Posterior vena cava (tissue), 2 donors: Measurements from ENCODE around the gene VEPH1. TPM values are rescaled to one million over a fixed set of nuclear protein-coding genes. Genes with fewer than 3 reads are reported as not detected.
A peak's percentile ranks its signal among the peaks of the same experiment; 100 is the strongest.

Experiments
- DNase-seq: peaks from one replicate; pipeline ENCODE4 v3.0.0-alpha.2; 2020; ENCODE audit warnings: low spot score
- intact Hi-C, 2 donors: fragments of 100-400 bp; cut with DNase I; formaldehyde crosslinking; loops; one replicate each; pipeline versions ENCODE4 v1.14.1 to v1.14.2; 2022 to 2023
- total RNA-seq, 2 donors: library from RNA; stranded (reverse); fragmentation: NEBNext Ultra II Directional; extraction: Animal tissue kit (Norgen Biotek cat#: 25700); gene quantifications; one replicate each; pipeline ENCODE4 v1.2.1, GENCODE V29; 2021
- donor health status: DM: yes; HTN: yes; CAD: no.
- donor health status: DM: yes; HTN: yes; CAD: no.

VEPH1 gene
- total RNA-seq, 2 donors from 2014 or later, result 0.24 to 1.7 TPM

GRCh38 chr3:157297328-157297915, 205.8 kb downstream of the VEPH1 start:
- DNase-seq, result no peak
- intact Hi-C loops, result no loop called here

GRCh38 chr3:157294953-157295352, 208.3 kb downstream of the VEPH1 start:
- intact Hi-C loops, result no loop called here
- DNase-seq, result no peak

DNA sequence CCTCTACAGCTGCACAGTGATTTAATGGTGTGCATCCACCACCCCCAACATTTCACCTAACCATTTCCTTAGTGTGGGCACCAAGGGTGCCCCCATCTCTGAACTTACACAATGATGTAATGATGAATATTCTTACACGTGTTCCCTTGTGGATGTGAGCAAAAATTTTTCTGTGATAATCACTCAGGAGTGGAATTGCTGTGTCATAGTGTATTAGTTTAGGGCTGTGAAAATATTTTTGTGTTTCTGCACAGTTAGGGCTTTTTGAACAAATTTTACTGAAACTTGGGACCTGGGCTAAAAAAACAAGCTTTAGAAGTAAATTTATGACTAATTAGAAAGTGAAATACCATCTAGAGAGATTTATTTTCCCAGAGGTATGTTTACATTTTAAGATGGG, 208.7 kb downstream of the VEPH1 start:
- intact Hi-C loops, result no loop called here
- no peak for DNase-seq

- DNase-seq, result no peak
- intact Hi-C loops, result no loop called here
These were observed 212.4 kb downstream of the VEPH1 start for GRCh38 chr3:157290766-157291165.

GRCh38 chr3:157285966-157286365, 217.2 kb downstream of the VEPH1 start:
- DNase-seq, result no peak
- intact Hi-C loops, result no loop called here

- DNase-seq, result no peak
- intact Hi-C loops, result no loop called here
These were observed 218.1 kb downstream of the VEPH1 start for GRCh38 chr3:157285141-157285540.

DNA sequence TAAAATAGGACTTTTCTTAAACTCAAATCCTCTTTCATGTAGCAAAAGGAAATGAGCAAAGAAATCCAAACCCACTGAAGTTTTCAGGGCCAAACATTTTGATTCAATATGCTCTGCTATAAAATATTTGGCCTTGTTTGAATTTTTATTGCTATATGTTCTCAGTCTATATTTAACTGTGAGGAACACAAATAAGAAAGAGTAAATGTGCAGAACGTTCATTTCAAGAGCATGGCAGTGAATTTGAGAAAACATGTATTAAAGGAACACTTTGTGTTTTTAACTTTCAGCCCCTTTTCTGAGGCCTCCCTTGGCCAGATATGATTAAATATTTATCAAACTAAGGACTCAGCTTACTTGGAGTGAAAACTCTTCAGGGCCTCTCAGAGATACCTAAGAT, 218.5 kb downstream of the VEPH1 start:
- no peak for DNase-seq
- intact Hi-C loops, result no loop called here

GRCh38 chr3:157282261-157283191, 220.7 kb downstream of the VEPH1 start:
- intact Hi-C loops, result no loop called here
- peak; percentile 85 for DNase-seq

DNA sequence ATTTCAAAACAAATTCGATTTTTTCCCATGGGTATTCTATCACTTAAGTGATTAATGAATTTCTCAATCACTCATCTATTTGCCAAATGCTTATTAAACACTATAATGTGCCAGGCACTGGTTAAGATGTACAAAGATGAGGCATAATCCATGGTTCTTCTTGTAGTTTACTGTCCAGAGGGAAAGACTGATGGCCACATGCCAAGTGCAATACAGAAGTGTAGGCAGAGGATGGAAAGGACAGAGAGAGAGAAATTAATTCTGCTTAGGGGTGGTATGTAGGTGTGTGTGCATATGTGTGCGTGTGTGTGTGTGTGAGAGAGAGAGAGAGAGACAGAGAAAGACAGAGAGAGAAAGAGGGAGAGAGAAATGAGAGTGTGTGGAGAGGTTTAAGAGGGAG, 222.4 kb downstream of the VEPH1 start:
- intact Hi-C loops, result no loop called here
- no peak for DNase-seq

- no peak for DNase-seq
These were observed 222.9 kb downstream of the VEPH1 start for GRCh38 chr3:157280354-157280753.

GRCh38 chr3:157279237-157279636, 224.0 kb downstream of the VEPH1 start:
- intact Hi-C loops, result no loop called here
- DNase-seq, result no peak

More at GRCh38 chr3:157280354-157280753, 222.9 kb downstream of the VEPH1 start:
- intact Hi-C loops, result no loop called here

DNA sequence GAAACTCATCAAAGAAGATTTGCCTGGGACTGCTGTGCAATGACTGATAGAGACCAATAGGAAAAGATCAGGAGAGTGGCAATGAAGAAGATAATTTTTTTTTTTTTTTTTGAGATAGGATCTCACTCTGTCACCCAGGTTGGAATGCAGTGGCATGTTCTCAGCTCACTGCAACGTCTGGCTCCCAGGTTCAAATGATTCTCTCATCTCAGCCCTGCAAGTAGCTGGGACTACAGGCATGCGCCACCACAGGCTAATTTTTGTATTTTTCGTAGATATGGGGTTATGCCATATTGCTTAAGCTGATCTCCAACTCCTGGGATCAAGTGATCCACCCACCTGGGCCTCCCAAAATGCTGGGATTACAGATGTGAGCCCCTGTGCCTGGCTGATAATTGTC, 226.4 kb downstream of the VEPH1 start:
- intact Hi-C loops, result no loop called here
- no peak for DNase-seq

- no peak for DNase-seq
- intact Hi-C loops, result no loop called here
These were observed 227.4 kb downstream of the VEPH1 start for GRCh38 chr3:157275832-157276231.

DNA sequence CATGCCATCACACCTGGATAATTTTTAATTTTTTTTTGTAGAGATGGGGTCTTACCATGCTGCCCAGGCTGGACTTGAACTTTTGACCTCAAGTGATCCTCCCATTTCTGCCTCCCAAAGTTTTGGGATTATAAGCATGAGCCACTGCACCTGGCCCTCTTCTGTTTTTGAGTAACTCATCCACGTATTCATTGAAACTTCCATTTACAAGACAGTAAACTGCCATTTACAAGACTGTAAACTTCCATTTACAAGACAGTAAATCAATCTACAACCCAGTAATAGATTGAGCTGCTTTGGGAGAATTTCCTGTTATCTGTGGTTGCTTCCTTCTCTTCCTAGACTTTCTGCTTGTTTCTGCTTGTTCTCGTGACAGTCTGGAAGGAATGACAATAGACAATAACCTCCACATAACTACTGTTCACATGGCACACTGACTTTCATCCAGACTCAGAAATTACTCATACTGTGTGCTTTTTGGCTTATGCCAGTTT, 228.5 kb downstream of the VEPH1 start:
- intact Hi-C loops, result no loop called here
- no peak for DNase-seq

DNA sequence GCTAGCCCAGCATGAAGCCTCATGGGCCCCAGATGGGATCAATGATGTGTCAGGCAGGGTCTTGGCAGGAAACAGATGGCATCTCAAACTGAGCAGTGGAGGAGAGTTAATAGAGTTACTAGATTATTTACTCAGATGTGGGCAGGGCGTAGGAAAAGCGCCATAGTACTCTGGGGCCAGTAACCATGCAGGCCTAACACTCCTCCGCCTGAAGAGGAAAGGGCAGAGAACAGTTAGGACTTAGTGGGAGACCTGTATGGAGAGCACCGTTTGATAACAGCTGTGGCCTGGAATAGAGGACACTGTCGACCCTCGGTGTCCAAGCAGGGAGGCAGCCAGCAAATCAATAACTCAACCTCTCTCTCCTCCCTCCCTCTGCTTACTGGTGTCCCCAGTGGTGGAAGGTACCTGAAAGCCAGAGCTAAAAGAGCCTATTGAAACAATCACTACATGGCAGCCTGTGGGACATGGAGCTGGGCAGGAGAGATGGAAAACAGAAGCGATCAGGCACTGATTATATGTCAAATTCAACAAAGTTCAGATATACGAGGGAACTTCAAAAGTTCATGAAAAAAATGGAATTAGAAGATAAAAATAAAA, 231.8 kb downstream of the VEPH1 start:
- intact Hi-C loops, result no loop called here
- DNase-seq, result no peak

GRCh38 chr3:157268026-157268425, 235.2 kb downstream of the VEPH1 start:
- DNase-seq, result no peak
- intact Hi-C loops, result no loop called here

- intact Hi-C loops, result no loop called here
- no peak for DNase-seq
These were observed 237.3 kb downstream of the VEPH1 start for GRCh38 chr3:157265931-157266330.

DNA sequence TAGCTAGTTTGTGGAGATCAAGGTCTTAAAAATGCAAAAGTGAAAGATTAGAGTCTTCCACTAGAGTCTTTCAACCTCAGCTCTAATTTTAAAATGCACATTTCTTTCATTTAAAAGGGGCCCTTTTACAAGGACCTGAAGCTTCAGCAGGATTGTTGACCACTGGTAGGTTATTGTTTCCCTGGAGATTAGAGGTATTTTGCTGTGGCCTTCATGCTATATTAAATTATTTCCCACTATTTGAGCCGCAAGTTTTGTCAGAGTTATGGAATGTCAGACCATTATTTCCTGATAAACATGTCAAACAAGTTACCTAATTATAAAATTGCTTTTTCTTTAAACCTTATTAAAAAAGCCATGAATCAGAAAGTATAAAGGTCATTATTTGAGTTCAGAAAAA, 240.2 kb downstream of the VEPH1 start:
- DNase-seq, result no peak
- intact Hi-C loops, result no loop called here

GRCh38 chr3:157261000-157261399, 242.2 kb downstream of the VEPH1 start:
- no peak for DNase-seq
- intact Hi-C loops, result no loop called here

- intact Hi-C loops, result no loop called here
- no peak for DNase-seq
These were observed 243.4 kb downstream of the VEPH1 start for GRCh38 chr3:157259825-157260224.
